Stomach smooth muscle (tissue), 2 donors: Measurements from ENCODE around the gene SPRR2F.
"Not testable (repeated sequence)": the region's sequence is repeated elsewhere in the genome, so short reads cannot be mapped to it uniquely, and the experiment has no call there.

Experiments
- H3K27ac ChIP-seq: one replicate; pipeline ENCODE4 v1.7.0; 2013; ENCODE audit warnings: mild to moderate bottlenecking, low read length, inconsistent platforms
- H3K27me3 ChIP-seq, 2 donors: one replicate each; pipeline ENCODE4 v1.7.0; 2013; ENCODE audit warnings: low read length in 2 of 2; ENCODE audit not compliant: insufficient read depth in 2 of 2, control insufficient read depth in 1 of 2
- H3K36me3 ChIP-seq, 2 donors: one replicate each; pipeline ENCODE4 v1.7.0; 2013; ENCODE audit warnings: low read length in 2 of 2; ENCODE audit not compliant: control insufficient read depth in 2 of 2, insufficient read depth in 2 of 2
- H3K4me1 ChIP-seq: one replicate; pipeline ENCODE4 v1.7.0; 2013; ENCODE audit warnings: low read length; ENCODE audit not compliant: control insufficient read depth, insufficient read depth
- H3K4me3 ChIP-seq, 2 donors: one replicate each; pipeline ENCODE4 v1.7.0; 2013; ENCODE audit warnings: low read length in 2 of 2
- H3K9ac ChIP-seq, 2 donors: one replicate each; pipeline ENCODE4 v1.7.0; 2013; ENCODE audit warnings: low read length in 2 of 2, mild to moderate bottlenecking in 1 of 2
- H3K9me3 ChIP-seq, 2 donors: one replicate each; pipeline ENCODE4 v1.7.0; 2013; ENCODE audit warnings: low read length in 2 of 2; ENCODE audit not compliant: control insufficient read depth in 2 of 2
- donor health status: healthy.
- donor health status: Pancreatic carcinoma.

The SPRR2F gene, protein sequence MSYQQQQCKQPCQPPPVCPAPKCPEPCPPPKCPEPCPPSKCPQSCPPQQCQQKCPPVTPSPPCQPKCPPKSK

DNA sequence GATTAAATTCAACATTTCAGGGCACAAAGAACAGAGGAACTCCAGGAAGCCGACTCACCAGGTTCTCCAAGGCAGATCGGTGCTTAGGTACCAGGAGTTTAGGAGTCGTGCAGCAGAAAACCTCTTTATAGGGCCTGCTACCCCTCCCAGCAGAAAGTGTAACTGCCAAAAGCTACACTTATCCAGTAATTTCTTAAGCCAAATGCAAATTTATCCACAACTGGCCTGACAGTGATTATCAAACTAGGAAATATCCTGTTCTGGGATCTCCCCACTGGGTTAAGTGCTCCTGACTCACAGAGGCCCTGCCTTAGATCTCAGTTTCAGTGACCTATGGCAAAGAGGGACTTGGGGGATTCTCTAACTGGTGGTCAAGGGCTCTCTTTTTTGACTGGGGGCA is at the start of gene SPRR2F:
Gene SPRR2F (minus strand): TSS at position 101 of the 400 bp plus-strand sequence. CDS start 783 bp downstream, outside the sequence.
- no peaks in the 10 kb centered on the region for H3K9me3 ChIP-seq
- H3K27me3 ChIP-seq, result no peaks in the 10 kb centered on the region
- no peak within 1 kb of the TSS for H3K27ac ChIP-seq
- H3K9ac ChIP-seq, result no peak within 1 kb of the TSS
- H3K36me3 ChIP-seq, result no peaks in the 10 kb centered on the region
- H3K4me1 ChIP-seq, result no peaks in the 10 kb centered on the region
- no peak within 1 kb of the TSS for H3K4me3 ChIP-seq

DNA sequence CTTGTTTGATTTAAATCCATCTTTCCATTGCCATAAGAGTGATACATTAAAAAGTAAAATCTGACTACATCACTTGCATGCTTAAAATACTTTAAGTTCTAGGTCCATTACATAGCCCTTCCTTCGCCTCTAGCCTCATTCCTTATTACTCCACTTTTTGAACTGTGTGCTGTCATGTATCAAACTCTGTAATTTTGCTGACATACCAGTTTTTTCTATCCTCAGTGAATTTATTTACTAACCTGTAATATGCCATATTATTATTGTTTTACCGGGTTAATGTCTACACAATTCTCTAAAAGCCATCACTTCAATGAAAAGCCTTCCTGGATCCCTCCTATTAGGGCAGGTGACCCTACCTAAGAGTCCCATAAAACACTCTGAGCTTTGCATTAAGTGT is 42.2 kb upstream of the SPRR2F start:
- Histone ChIP-seq H3K36me3 (no peaks in the 10 kb centered on the region), H3K27ac (no peak overlapping the region), H3K9ac (no peak overlapping the region), H3K27me3 (no peaks in the 10 kb centered on the region), H3K4me1 (no peaks in the 10 kb centered on the region), H3K4me3 (no peak overlapping the region), H3K9me3 (peaks cover 0 to 8% of the 10 kb centered on the region in 2 donors)

DNA sequence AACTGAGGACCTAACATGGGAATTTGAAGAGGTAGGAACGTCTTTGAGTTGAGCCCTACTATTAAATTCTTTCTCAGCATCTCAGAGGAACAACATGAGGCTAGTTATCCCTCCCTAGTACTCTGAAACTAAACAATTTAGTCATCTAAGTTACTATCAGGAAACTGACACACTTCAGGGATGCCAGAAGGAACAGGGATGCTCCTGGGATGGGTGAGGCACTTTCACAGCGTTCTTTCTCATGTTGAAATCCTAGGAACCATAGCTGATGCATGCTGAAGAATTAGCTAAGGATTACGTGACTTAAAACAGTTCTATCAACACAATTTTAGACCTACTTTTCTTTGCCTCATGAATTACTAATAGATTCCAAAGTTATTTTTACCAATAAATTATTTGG is 39.2 kb upstream of the SPRR2F start:
- no peak overlapping the region for H3K9ac ChIP-seq
- no peaks in the 10 kb centered on the region for H3K36me3 ChIP-seq
- no peak overlapping the region for H3K27ac ChIP-seq
- no peaks in the 10 kb centered on the region for H3K4me1 ChIP-seq
- no peaks in the 10 kb centered on the region for H3K9me3 ChIP-seq
- no peak overlapping the region for H3K4me3 ChIP-seq
- H3K27me3 ChIP-seq, result no peaks in the 10 kb centered on the region

DNA sequence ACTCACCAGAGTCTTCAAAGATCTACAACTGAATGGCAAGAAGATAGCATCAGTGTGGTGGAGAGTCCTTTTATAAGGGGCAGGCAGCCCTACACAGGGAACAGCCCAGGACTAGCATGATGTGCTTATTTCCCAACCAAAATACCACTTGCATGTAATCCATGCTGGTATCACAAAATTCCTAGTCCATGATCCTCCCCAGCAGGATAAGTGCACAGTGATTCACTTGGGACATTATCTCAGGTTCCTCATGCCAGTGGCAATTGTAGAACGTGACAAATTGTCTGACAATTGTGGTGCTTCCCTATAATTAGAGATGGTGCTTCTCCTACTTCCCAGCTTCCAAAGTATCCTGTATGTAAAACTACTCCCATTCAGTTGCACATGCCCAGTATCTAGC is 37.5 kb upstream of the SPRR2F start, which contains the start of gene SPRR2G:
Gene SPRR2G (minus strand): TSS at position 45 of the 400 bp plus-strand sequence. CDS start 780 bp downstream, outside the sequence.
- Histone ChIP-seq H3K9me3 (no peaks in the 10 kb centered on the region), H3K4me3 (no peak within 1 kb of the TSS), H3K27me3 (no peaks in the 10 kb centered on the region), H3K36me3 (no peaks in the 10 kb centered on the region), H3K27ac (no peak within 1 kb of the TSS), H3K9ac (no peak within 1 kb of the TSS), H3K4me1 (no peaks in the 10 kb centered on the region)

DNA sequence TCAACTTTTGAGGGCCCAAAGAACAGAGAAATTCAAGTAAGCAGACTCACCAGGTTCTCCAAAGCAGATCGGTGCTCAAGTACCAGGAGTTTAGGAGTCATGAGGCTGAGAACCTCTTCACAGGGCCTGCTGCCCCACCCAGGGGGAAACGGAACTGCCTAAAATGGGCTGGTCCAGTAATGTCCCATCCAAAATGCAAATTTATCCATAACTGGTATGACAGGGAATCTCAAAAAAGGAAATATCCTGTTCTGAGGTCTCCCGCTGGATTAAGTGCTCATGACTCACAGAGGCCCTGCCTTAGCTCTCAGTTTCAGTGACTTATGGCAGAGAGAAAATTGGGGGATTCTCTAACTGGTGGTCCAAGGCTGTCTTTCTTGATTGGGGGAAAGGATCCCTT is 28.1 kb upstream of the SPRR2F start:
- Histone ChIP-seq H3K9me3 (no peaks in the 10 kb centered on the region), H3K4me3 (no peak overlapping the region), H3K9ac (no peak overlapping the region), H3K27ac (no peak overlapping the region), H3K27me3 (no peaks in the 10 kb centered on the region), H3K36me3 (no peaks in the 10 kb centered on the region), H3K4me1 (no peaks in the 10 kb centered on the region)

DNA sequence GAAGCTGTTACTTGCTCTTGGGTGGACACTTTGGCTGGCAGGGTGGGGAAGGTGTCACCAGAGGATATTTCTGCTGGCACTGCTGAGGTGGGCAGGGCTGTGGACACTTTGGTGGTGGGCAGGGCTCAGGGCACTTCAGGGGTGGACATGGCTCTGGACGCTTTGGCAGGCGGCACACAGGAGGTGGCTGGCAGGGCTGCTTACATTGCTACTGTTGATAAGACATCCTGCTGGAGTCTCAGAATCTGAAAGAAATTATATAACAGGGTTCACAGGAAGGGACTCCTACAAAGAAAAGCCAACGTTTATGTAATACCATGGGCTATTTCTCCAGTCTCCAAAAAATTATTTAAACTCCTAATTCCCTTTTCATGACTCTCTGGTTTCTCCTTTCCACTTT is 27.2 kb upstream of the SPRR2F start:
- Histone ChIP-seq H3K9ac (no peak overlapping the region), H3K27me3 (no peaks in the 10 kb centered on the region), H3K4me3 (no peak overlapping the region), H3K36me3 (no peaks in the 10 kb centered on the region), H3K9me3 (no peaks in the 10 kb centered on the region), H3K27ac (no peak overlapping the region), H3K4me1 (no peaks in the 10 kb centered on the region)

DNA sequence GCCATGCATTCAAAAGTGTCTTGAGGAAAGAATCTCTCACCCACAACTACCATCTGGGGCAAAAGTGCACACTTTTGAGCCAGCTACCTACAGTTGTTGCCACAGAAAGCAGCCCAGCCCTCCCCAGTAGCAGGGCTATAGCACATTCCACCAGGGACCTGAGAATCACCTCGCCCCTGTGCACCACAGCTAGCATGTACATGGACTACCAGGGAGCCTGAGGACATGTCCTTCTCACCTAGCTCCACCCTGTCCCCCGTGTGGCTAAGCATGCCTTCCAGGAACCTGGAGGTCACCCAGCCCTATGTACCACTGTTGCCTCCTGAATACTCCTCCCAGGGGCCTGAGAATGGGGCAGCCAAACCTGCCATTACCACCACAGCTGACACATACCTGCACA is 20.4 kb upstream of the SPRR2F start:
- Histone ChIP-seq H3K4me1 (no peaks in the 10 kb centered on the region), H3K9me3 (no peaks in the 10 kb centered on the region), H3K27ac (no peak overlapping the region), H3K9ac (no peak overlapping the region), H3K27me3 (no peaks in the 10 kb centered on the region), H3K36me3 (no peaks in the 10 kb centered on the region), H3K4me3 (no peak overlapping the region)

DNA sequence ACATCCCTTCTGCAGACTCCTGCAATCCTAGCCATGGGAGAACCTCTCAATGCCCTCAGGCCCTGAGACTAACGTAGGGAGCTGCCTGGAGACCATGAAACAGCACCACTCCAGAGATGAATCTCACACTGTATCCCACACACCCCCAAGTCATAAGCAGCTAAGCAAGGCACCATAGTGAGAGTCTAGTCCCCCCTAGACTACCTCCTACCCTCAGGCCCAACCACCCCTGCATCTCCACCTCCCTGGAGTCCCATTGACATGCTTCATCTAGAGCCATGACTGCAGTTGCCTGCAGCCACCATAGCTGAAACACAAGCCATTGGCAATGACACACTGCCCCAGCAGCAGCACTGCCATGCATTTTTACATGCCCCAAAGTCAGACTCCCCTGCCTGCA is 20.0 kb upstream of the SPRR2F start:
- Histone ChIP-seq H3K27ac (no peak overlapping the region), H3K36me3 (no peaks in the 10 kb centered on the region), H3K4me1 (no peaks in the 10 kb centered on the region), H3K9me3 (no peaks in the 10 kb centered on the region), H3K9ac (no peak overlapping the region), H3K27me3 (no peaks in the 10 kb centered on the region), H3K4me3 (no peak overlapping the region)

DNA sequence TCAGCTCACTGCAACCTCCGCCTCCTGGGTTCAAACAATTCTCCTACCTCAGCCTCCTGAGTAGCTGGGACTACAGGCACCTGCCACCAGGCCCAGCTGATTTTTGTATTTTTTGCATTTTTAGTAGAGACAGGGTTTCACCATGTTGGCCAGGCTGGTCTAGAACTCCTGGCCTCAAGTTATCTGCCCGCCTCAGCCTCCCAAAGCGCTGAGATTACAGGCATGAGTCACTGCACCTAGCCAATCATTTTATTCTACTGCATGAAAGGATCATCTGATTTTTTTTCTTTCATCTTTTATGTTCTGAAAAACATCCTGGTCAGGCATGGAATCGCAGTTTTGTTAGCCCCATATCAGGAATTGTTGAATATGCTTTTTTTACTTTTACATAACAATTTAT is 15.4 kb upstream of the SPRR2F start:
- H3K9me3 ChIP-seq, H3K36me3 ChIP-seq, H3K4me1 ChIP-seq, H3K4me3 ChIP-seq, H3K9ac ChIP-seq, H3K27ac ChIP-seq, H3K27me3 ChIP-seq: not testable (repeated sequence)

DNA sequence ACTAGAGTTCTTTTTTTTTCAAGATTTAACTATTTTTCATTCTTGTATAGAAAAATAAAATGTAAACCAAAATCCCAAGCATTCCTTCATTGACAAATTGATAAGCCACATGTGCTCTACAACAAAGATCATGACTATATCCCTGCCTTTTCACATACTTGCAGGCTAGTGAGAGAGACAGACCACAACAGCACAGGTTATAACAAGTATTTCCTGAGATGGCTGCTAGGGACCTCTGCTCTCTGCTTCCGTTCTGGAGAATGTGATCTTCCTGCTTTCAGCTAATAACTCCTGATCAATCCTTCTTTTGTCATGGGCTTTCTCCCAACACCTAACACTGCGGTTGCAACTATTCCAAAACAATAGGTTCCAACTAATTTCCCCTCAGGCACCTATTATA is 14.0 kb upstream of the SPRR2F start:
- H3K9me3 ChIP-seq, result peaks cover 0 to 2% of the 10 kb centered on the region in 2 donors

DNA sequence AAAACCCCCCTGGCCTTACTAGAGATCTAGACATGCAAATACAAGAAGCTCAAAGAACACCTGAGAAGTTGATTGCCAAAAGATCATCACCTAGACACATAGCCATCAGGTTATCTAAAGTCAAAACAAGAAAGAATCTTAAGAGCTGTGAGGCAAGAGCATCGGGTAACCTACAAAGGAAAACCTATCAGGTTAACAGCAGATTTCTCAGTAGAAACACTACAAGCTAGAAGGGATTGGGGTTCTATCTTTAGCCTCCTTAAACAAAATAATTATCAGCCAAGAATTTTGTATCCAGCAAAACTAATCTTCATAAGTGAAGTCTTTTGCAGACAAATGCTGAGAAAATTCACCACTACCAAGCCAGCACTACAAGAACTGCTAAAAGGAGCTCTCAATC is 12.2 kb upstream of the SPRR2F start:
- Histone ChIP-seq H3K27ac (no peak overlapping the region), H3K4me1 (no peaks in the 10 kb centered on the region), H3K4me3 (no peak overlapping the region), H3K27me3 (no peaks in the 10 kb centered on the region), H3K9me3 (peaks cover 0 to 2% of the 10 kb centered on the region in 2 donors), H3K36me3 (no peaks in the 10 kb centered on the region), H3K9ac (no peak overlapping the region)

More for the DNA sequence above, 14.0 kb upstream of the SPRR2F start:
- no peak overlapping the region for H3K9ac ChIP-seq
- no peak overlapping the region for H3K4me3 ChIP-seq
- no peak overlapping the region for H3K27ac ChIP-seq
- H3K36me3 ChIP-seq, result no peaks in the 10 kb centered on the region
- no peaks in the 10 kb centered on the region for H3K4me1 ChIP-seq
- H3K27me3 ChIP-seq, result no peaks in the 10 kb centered on the region
